GM23248 (cell line): ENCODE measurements around the gene NUP62CL.

Source experiments
- EZH2 ChIP-seq: fragments of 200-600 bp; sonication (generic); IDR thresholded peaks from 2 replicates; pipeline ENCODE4 v1.6.1; 2018; ENCODE audit warnings: antibody characterized with exemption, mild to moderate bottlenecking; ENCODE audit not compliant: insufficient read depth, poor library complexity, severe bottlenecking
- EZH2phosphoT487 ChIP-seq: fragments of 200-600 bp; sonication (generic); IDR thresholded peaks from 2 replicates; pipeline ENCODE4 v1.6.1; 2018; ENCODE audit warnings: antibody characterized with exemption, moderate library complexity, mild to moderate bottlenecking, low read depth; ENCODE audit not compliant: insufficient read depth

GRCh38 chrX:107119283-107119682 lies 87.0 kb downstream of the NUP62CL start:
- TF ChIP-seq EZH2 = no peak
- no peak for TF ChIP-seq EZH2phosphoT487
